ENCODE measurements around the gene IL36RN.

- TF ChIP-seq CTCF (IDR thresholded peaks at IDR 0.05; ENCODE audit: poor library complexity, severe bottlenecking) (no peak), POLR2AphosphoS5 (IDR thresholded peaks at IDR 0.05) (no peak), SMC3 (conservative IDR thresholded peaks at IDR 0.05; ENCODE audit: poor library complexity) (no peak), EZH2 (IDR thresholded peaks at IDR 0.05; ENCODE audit: borderline replicate concordance, insufficient read depth, low read length, poor library complexity, severe bottlenecking) (no peak), MXI1 (conservative IDR thresholded peaks at IDR 0.05; ENCODE audit: poor library complexity, severe bottlenecking) (no peak), TAF1 (IDR thresholded peaks at IDR 0.05; ENCODE audit: low read depth) (no peak)
These were observed 20.1 kb downstream of the IL36RN start for GRCh38 chr2:113079131-113079530.
